ENCODE measurements around the gene NEK9. TPM values are rescaled to one million over a fixed set of nuclear protein-coding genes. Genes with fewer than 3 reads are reported as not detected.
"Not testable (repeated sequence)": the region's sequence is repeated elsewhere in the genome, so short reads cannot be mapped to it uniquely, and the experiment has no call there.

NEK9 gene
- total RNA-seq, 1 experiment from 2014 or later, result 38.7 TPM

- DNase-seq (ENCODE audit: low read depth), result no peak
These were observed 18.1 kb upstream of the NEK9 start for GRCh38 chr14:75144944-75145343.

- DNase-seq (ENCODE audit: low read depth), result peak; percentile 21
These were observed 17.1 kb upstream of the NEK9 start for GRCh38 chr14:75143761-75144527.

GRCh38 chr14:75142494-75142893 is 15.6 kb upstream of the NEK9 start:
- DNase-seq (ENCODE audit: low read depth), result no peak

- DNase-seq (ENCODE audit: low read depth), result peak; percentile 34
These were observed 15.1 kb upstream of the NEK9 start for GRCh38 chr14:75141967-75142366.

GRCh38 chr14:75141062-75141461 is 14.2 kb upstream of the NEK9 start:
- no peak for DNase-seq (ENCODE audit: low read depth)

GRCh38 chr14:75140620-75141019 is 13.8 kb upstream of the NEK9 start:
- DNase-seq (ENCODE audit: low read depth), result no peak

- DNase-seq (ENCODE audit: low read depth), result no peak
These were observed 12.3 kb upstream of the NEK9 start for GRCh38 chr14:75139185-75139584.

- no peak for DNase-seq (ENCODE audit: low read depth)
These were observed 11.6 kb upstream of the NEK9 start for GRCh38 chr14:75138492-75138891.

GRCh38 chr14:75134644-75135043 is 7.8 kb upstream of the NEK9 start:
- DNase-seq (ENCODE audit: low read depth), result no peak

GRCh38 chr14:75133597-75133996 is 6.7 kb upstream of the NEK9 start:
- no peak for DNase-seq (ENCODE audit: low read depth)

GRCh38 chr14:75132382-75133086 is 5.7 kb upstream of the NEK9 start:
- DNase-seq (ENCODE audit: low read depth), result peak; percentile 75

GRCh38 chr14:75128596-75128990 is 1.7 kb upstream of the NEK9 start:
- DNase-seq (ENCODE audit: low read depth), result no peak

GRCh38 chr14:75127903-75128595 is 1.2 kb upstream of the NEK9 start:
- DNase-seq (ENCODE audit: low read depth), result no peak

- not testable (repeated sequence) for DNase-seq (ENCODE audit: low read depth)
These were observed 599 bp upstream of the NEK9 start for GRCh38 chr14:75127474-75127820.

GRCh38 chr14:75126121-75126544 is 715 bp downstream of the NEK9 start:
- DNase-seq (ENCODE audit: low read depth), result no peak

GRCh38 chr14:75125617-75126016 is 1.2 kb downstream of the NEK9 start:
- DNase-seq (ENCODE audit: low read depth), result peak; percentile 60

GRCh38 chr14:75123991-75124390 is 2.9 kb downstream of the NEK9 start:
- peak; percentile 77 for DNase-seq (ENCODE audit: low read depth)

GRCh38 chr14:75121552-75121951 is 5.3 kb downstream of the NEK9 start:
- no peak for DNase-seq (ENCODE audit: low read depth)

GRCh38 chr14:75120541-75121291 is 6.1 kb downstream of the NEK9 start:
- DNase-seq (ENCODE audit: low read depth), result no peak

GRCh38 chr14:75119056-75119455 is 7.8 kb downstream of the NEK9 start:
- peak; percentile 11 for DNase-seq (ENCODE audit: low read depth)

- DNase-seq (ENCODE audit: low read depth), result no peak
These were observed 12.8 kb downstream of the NEK9 start for GRCh38 chr14:75113932-75114539.

Data from LHCN-M2 (cell line).